ENCODE measurements around the gene KRTAP13-2. TPM values are rescaled to one million over a fixed set of nuclear protein-coding genes. Genes with fewer than 3 reads are reported as not detected.

KRTAP13-2 gene
- total and polyA plus RNA-seq, 2 experiments from 2014 or later = not detected

GRCh38 chr21:30351534-30351933, 20.5 kb downstream of the KRTAP13-2 start:
- no peak overlapping the region for H3K4me2 ChIP-seq
- H3K27ac Mint-ChIP-seq = no peak overlapping the region
- H3K4me1 Mint-ChIP-seq = peaks cover 17% of the 10 kb centered on the region
- H3K4me3 Mint-ChIP-seq = no peak overlapping the region
- no peak overlapping the region for H3K4me3 ChIP-seq
- H3K27me3 ChIP-seq (ENCODE audit: insufficient read depth) = no peaks in the 10 kb centered on the region
- no peak overlapping the region for H2AFZ ChIP-seq
- ATAC-seq (no peak), DNase-seq (ENCODE audit: low spot score) (no peak)
- H3K27me3 Mint-ChIP-seq (ENCODE audit: insufficient read depth, low read depth, poor library complexity) = no peaks in the 10 kb centered on the region
- H3F3A ChIP-seq (replicated peaks; ENCODE audit: low read depth) = no peaks in the 10 kb centered on the region
- H4K20me1 ChIP-seq (replicated peaks; ENCODE audit: insufficient read depth) = no peaks in the 10 kb centered on the region
- no peaks in the 10 kb centered on the region for H3K9me3 Mint-ChIP-seq
- peaks cover 2% of the 10 kb centered on the region; the same call in 1 of the 2 replicates for H3K9me2 ChIP-seq (ENCODE audit: insufficient read depth)
- TF ChIP-seq CTCF (conservative IDR thresholded peaks at IDR 0.05; ENCODE audit: low read depth in 2 of 2) (no peak), REST (IDR thresholded peaks at IDR 0.05; ENCODE audit: unreplicated experiment) (no peak), EZH2phosphoT487 (IDR thresholded peaks at IDR 0.05; ENCODE audit: unreplicated experiment) (no peak), ZNF114 (CRISPR knock-in tag; IDR thresholded peaks at IDR 0.05) (no peak), ZNF331 (CRISPR knock-in tag; IDR thresholded peaks at IDR 0.05; ENCODE audit: low read depth) (no peak), JUNB (IDR thresholded peaks at IDR 0.05; ENCODE audit: unreplicated experiment) (no peak), CREB1 (CRISPR knock-in tag; IDR thresholded peaks at IDR 0.05; ENCODE audit: low read depth) (no peak), ZNF462 (CRISPR knock-in tag; IDR thresholded peaks at IDR 0.05) (no peak), ETS1 (IDR thresholded peaks at IDR 0.05) (no peak), STAT1 (IDR thresholded peaks at IDR 0.05; ENCODE audit: unreplicated experiment) (no peak)
- no peak overlapping the region for H3K27ac ChIP-seq (ENCODE audit: low read depth)
- peaks cover 16% of the 10 kb centered on the region for H3K4me1 ChIP-seq (ENCODE audit: insufficient read depth)
- H3K79me2 ChIP-seq (replicated peaks; ENCODE audit: insufficient read depth) = no peaks in the 10 kb centered on the region
- no peaks in the 10 kb centered on the region for H3K36me3 ChIP-seq (ENCODE audit: insufficient read depth)
- H3K36me3 Mint-ChIP-seq (ENCODE audit: low read depth) = no peaks in the 10 kb centered on the region

All from GM23338 (cell line).